Tibial nerve (tissue), 4 donors: Measurements from ENCODE around the gene BOC. TPM values are rescaled to one million over a fixed set of nuclear protein-coding genes. Genes with fewer than 3 reads are reported as not detected.
"Not testable (repeated sequence)": the region's sequence is repeated elsewhere in the genome, so short reads cannot be mapped to it uniquely, and the experiment has no call there.

Source experiments
- DNase-seq, 2 donors: peaks; one replicate each; pipeline ENCODE4 v3.0.0-alpha.2; 2019; ENCODE audit warnings: low spot score in 2 of 2
- H3K27ac ChIP-seq, 4 donors: fragments of 200-600 bp; sonication (generic) in 3 of 4; one replicate each; pipeline ENCODE4 v1.5.1; 2017 to 2019; ENCODE audit warnings: mild to moderate bottlenecking in 1 of 4
- H3K27me3 ChIP-seq, 2 donors: fragments of 200-600 bp; sonication (generic) in 1 of 2; one replicate each; pipeline versions ENCODE4 v1.5.1 to v1.6.0; 2017 to 2019
- H3K36me3 ChIP-seq, 3 donors: fragments of 200-600 bp; sonication (generic); one replicate each; pipeline ENCODE4 v1.5.1; 2018 to 2019
- H3K4me1 ChIP-seq, 4 donors: fragments of 200-600 bp; sonication (generic) in 3 of 4; one replicate each; pipeline ENCODE4 v1.5.1; 2017 to 2019
- H3K4me3 ChIP-seq, 4 donors: fragments of 200-600 bp; sonication (generic) in 3 of 4; one replicate each; pipeline ENCODE4 v1.5.1; 2017 to 2019; ENCODE audit warnings: mild to moderate bottlenecking in 1 of 4, moderate library complexity in 1 of 4
- H3K9me3 ChIP-seq, 4 donors: fragments of 200-600 bp; sonication (generic) in 3 of 4; one replicate each; pipeline ENCODE4 v1.5.1; 2017 to 2019
- EP300 ChIP-seq, 2 donors: sonication (generic); formaldehyde crosslinking; IDR thresholded peaks; one replicate each; pipeline ENCODE4 v1.6.1; 2017; ENCODE audit warnings: antibody characterized with exemption in 2 of 2, mild to moderate bottlenecking in 1 of 2
- POLR2A ChIP-seq, 2 donors: fragments of 450-650 bp; IDR thresholded peaks; one replicate each; pipeline ENCODE4 v1.6.1; 2017; ENCODE audit warnings: antibody characterized with exemption in 2 of 2, mild to moderate bottlenecking in 2 of 2, moderate library complexity in 2 of 2
- WGBS, 2 donors: methylation state at CpG; one replicate each; pipeline ENCODE4 v1.1.5; 2018; 5-methylcytosine and 5-hydroxymethylcytosine counted together
- total RNA-seq, 4 donors: library from RNA; depleted of rRNA; stranded (reverse); fragments of >200 nt; gene quantifications; one replicate each; pipeline ENCODE4 v1.1.0, GENCODE V29; 2016
- TF ChIP-seq, protein P1 (sequence below), 5 experiments: fragments of 200-600 bp in 3 of 5; fragments of 450-650 bp in 2 of 5; sonication (generic) in 3 of 5; IDR thresholded peaks; one replicate each; pipeline ENCODE4 v1.5.1; 2016 to 2019; ENCODE audit warnings: antibody characterized with exemption in 5 of 5, mild to moderate bottlenecking in 3 of 5, moderate library complexity in 2 of 5

The BOC gene
- total RNA-seq, 4 donors from 2014 or later, result 27.6 to 63.2 (median 48.1) TPM

DNA sequence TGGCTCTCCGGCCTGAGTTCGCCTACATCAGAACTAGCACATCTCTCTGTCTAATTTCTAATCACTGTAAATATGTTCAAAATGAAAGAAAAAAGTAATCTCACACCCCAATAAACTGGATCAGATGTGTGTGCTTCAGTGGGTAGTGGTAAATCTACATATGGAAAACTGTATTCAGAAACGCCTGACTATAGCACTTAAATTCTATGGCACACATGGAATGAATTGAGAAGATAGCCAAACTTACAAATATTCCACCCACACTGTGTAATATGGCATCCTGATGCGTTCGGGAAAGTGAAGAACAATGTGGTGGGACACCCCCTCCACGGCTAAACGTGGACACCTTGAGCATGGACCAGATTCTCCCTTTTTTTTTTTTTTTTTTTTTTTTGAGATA, 40.6 kb upstream of the BOC start:
- no peak for DNase-seq
- no peak overlapping the region for H3K27ac ChIP-seq
- H3K27me3 ChIP-seq, result no peaks in the 10 kb centered on the region
- no peak overlapping the region for H3K4me3 ChIP-seq
- peaks cover 0 to 36% (median 16%) of the 10 kb centered on the region in 4 donors for H3K4me1 ChIP-seq
- 88 to 91% methylated on average over 7 of the region's 7 CpGs for WGBS, 2 donors
- TF ChIP-seq, protein P1, sequence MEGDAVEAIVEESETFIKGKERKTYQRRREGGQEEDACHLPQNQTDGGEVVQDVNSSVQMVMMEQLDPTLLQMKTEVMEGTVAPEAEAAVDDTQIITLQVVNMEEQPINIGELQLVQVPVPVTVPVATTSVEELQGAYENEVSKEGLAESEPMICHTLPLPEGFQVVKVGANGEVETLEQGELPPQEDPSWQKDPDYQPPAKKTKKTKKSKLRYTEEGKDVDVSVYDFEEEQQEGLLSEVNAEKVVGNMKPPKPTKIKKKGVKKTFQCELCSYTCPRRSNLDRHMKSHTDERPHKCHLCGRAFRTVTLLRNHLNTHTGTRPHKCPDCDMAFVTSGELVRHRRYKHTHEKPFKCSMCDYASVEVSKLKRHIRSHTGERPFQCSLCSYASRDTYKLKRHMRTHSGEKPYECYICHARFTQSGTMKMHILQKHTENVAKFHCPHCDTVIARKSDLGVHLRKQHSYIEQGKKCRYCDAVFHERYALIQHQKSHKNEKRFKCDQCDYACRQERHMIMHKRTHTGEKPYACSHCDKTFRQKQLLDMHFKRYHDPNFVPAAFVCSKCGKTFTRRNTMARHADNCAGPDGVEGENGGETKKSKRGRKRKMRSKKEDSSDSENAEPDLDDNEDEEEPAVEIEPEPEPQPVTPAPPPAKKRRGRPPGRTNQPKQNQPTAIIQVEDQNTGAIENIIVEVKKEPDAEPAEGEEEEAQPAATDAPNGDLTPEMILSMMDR (IDR thresholded peaks at IDR 0.05), result no peak
- TF ChIP-seq POLR2A (IDR thresholded peaks at IDR 0.05), result no peak
- TF ChIP-seq EP300 (IDR thresholded peaks at IDR 0.05), result no peak
- H3K36me3 ChIP-seq, result no peaks in the 10 kb centered on the region
- H3K9me3 ChIP-seq, result no peaks in the 10 kb centered on the region

DNA sequence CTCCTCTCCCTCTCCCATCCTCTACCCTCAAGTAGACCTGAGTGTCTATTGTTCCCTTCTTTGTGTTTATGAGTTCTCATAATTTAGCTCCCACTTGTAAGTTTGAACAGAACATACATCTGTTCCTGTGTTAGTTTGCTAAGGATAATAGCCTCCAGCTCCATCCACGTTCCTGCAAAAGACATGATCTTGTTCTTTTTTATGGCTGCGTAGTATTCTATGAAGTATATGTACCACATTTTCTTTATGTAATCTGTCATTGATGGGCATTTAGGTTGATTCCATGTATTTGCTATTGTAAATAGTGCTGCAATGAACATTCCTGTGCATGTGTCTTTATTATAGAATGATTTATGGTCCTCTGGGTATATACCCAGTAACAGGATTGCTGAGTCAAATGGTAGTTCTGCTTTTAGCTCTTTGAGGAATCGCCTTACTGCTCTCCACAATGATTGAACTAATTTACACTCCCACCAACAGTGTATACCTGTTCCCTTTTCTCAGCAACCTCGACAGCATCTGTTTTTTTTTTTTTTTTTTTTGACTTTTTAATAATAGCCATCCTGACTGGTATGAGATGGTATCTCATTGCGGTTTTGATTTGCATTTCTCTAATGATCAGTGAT, 39.6 kb upstream of the BOC start:
- not testable (repeated sequence) for DNase-seq, H3K27ac ChIP-seq, H3K27me3 ChIP-seq, H3K4me3 ChIP-seq, H3K9me3 ChIP-seq, H3K36me3 ChIP-seq
- WGBS, 2 donors, result 86 to 88% methylated on average over 5 of the region's 5 CpGs
- peaks cover 0 to 26% (median 10%) of the 10 kb centered on the region in 4 donors for H3K4me1 ChIP-seq

DNA sequence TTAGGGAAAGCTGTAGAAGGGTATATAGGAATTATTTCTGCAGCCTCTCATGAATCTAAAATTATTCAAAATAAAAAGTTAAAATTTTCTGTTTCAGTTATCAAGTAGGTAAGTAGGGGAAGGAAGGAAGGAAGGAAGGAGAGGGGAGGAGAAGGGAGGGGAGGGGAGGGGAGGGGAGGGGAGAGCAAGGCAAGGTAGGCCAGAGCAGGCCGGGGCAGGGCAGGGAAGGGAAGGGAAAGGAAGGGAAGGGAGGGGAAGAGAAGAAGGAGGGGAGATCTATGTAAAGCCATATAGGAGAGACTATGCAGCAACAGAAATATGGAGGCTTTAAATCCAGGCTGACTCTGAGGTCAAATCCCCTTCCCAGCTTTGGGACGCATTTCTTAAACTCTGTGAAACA, 38.3 kb upstream of the BOC start:
- no peaks in the 10 kb centered on the region for H3K36me3 ChIP-seq
- no peak overlapping the region for H3K27ac ChIP-seq
- WGBS, 2 donors, result 73 to 84% methylated on average over 2 of the region's 2 CpGs
- H3K9me3 ChIP-seq, result no peaks in the 10 kb centered on the region
- DNase-seq, result no peak
- H3K4me1 ChIP-seq, result peaks cover 0 to 13% (median under 1%) of the 10 kb centered on the region in 4 donors
- H3K27me3 ChIP-seq, result no peaks in the 10 kb centered on the region
- H3K4me3 ChIP-seq, result no peak overlapping the region
- TF ChIP-seq, protein P1 (IDR thresholded peaks at IDR 0.05), result no peak
- TF ChIP-seq EP300 (IDR thresholded peaks at IDR 0.05) (no peak), POLR2A (IDR thresholded peaks at IDR 0.05) (no peak)

DNA sequence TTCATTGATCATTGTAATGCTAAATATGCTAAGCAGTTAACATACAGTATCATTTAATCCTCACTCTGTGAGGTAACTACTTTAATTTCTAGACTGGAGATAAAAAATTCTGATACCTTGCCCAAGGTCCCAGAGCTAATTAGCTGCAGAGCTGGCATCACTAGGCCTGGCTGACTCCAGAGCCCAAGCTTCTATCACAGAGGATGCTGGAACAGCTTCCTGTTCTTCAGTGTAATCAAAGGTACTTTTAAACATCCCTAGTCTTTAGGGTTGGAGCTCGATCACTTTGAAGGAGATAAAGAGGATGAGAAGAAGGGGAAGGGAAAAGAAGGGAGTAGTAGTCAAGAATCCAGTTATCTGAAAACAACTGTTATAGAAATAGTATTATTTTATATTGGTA, 37.1 kb upstream of the BOC start:
- Histone ChIP-seq H3K27me3 (no peaks in the 10 kb centered on the region), H3K9me3 (no peaks in the 10 kb centered on the region), H3K4me1 (peaks cover 0 to 6% (median 0%) of the 10 kb centered on the region in 4 donors), H3K4me3 (no peak overlapping the region), H3K27ac (no peak overlapping the region), H3K36me3 (no peaks in the 10 kb centered on the region)
- DNase-seq, result no peak
- no peak for TF ChIP-seq EP300 (IDR thresholded peaks at IDR 0.05)
- TF ChIP-seq, protein P1 (IDR thresholded peaks at IDR 0.05), result no peak
- TF ChIP-seq POLR2A (IDR thresholded peaks at IDR 0.05), result no peak
- 80 to 86% methylated on average over 1 of the region's 1 CpG for WGBS, 2 donors

DNA sequence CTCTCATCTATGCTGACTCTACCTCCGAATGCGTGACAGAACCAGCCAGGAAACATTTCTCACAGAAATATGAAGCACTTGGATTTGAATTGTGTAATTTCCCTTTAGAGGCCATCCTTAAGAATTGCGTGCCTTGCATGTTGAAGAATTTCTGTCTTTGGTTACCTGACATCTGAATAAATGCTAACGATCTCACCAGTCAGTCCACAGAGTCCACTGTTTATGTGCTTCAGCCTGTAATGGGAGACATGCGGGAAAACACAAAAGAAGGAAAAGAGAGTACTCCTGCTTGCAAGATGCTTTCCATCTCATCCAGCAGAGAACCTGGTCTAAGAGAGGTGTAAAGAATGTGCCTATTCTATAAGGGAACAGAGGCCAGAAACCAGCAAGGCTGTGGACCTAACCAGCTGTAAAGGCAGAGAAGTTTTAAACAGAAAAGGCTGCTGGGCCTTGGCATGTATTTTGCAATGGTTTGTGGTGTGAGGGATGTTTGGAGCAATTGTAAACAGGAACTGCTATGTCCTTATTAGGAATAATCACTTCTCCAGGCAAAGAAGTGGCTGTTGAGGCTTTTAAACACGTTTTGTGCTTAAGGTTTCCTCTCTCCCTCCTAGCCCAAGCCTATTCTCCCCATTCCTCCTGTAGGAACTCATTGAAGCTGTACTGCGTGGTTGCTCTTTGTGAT, 36.4 kb upstream of the BOC start:
- Histone ChIP-seq H3K4me1 (no peaks in the 10 kb centered on the region), H3K27me3 (no peaks in the 10 kb centered on the region), H3K36me3 (no peaks in the 10 kb centered on the region), H3K9me3 (no peaks in the 10 kb centered on the region), H3K4me3 (no peak overlapping the region), H3K27ac (no peak overlapping the region)
- 68 to 69% methylated on average over 7 of the region's 7 CpGs for WGBS, 2 donors
- no peak for TF ChIP-seq POLR2A (IDR thresholded peaks at IDR 0.05)
- TF ChIP-seq, protein P1 (IDR thresholded peaks at IDR 0.05), result no peak
- no peak for TF ChIP-seq EP300 (IDR thresholded peaks at IDR 0.05)
- DNase-seq, result no peak
